GM23338 (cell line): ENCODE data around the gene LRIT1. TPM values are rescaled to one million over a fixed set of nuclear protein-coding genes. Genes with fewer than 3 reads are reported as not detected.

Experiments
- ATAC-seq: fragments of 200-7000 bp; cut with Tn5 transposase; 3 replicates; pipeline ENCODE4 v1.9.1; 2020
- DNase-seq: peaks from one replicate; pipeline ENCODE4 v3.0.0-alpha.2; 2015; ENCODE audit warnings: low spot score
- H2AFZ ChIP-seq: fragments of 200-600 bp; sonication (generic); 2 replicates; pipeline ENCODE4 v1.8.0; 2016; ENCODE audit warnings: antibody characterized with exemption, mild to moderate bottlenecking, moderate library complexity
- H3F3A ChIP-seq: fragments of 200-600 bp; sonication (generic); replicated peaks from 2 replicates; pipeline ENCODE4 v1.8.0; 2017; ENCODE audit warnings: antibody characterized with exemption, mixed run types, low read depth
- H3K27ac ChIP-seq: fragments of 200-600 bp; sonication (generic); 2 replicates; pipeline ENCODE4 v1.6.1; 2016; ENCODE audit warnings: low read depth
- H3K27me3 ChIP-seq: fragments of 200-600 bp; sonication (generic); 2 replicates; pipeline ENCODE4 v1.8.0; 2016; ENCODE audit warnings: mild to moderate bottlenecking, mixed run types, moderate library complexity; ENCODE audit not compliant: insufficient read depth
- H3K36me3 ChIP-seq: fragments of 200-600 bp; sonication (generic); 2 replicates; pipeline ENCODE4 v1.8.0; 2016; ENCODE audit warnings: mild to moderate bottlenecking; ENCODE audit not compliant: insufficient read depth
- H3K4me1 ChIP-seq: fragments of 200-600 bp; sonication (generic); 2 replicates; pipeline ENCODE4 v1.8.0; 2016; ENCODE audit warnings: mild to moderate bottlenecking, moderate library complexity; ENCODE audit not compliant: insufficient read depth
- H3K4me2 ChIP-seq: fragments of 200-600 bp; sonication (generic); 2 replicates; pipeline ENCODE4 v1.7.1; 2017; ENCODE audit warnings: mixed run types
- H3K4me3 ChIP-seq: fragments of 200-600 bp; sonication (generic); 2 replicates; pipeline ENCODE4 v1.6.1; 2016; ENCODE audit warnings: mixed run types
- H3K79me2 ChIP-seq: fragments of 200-600 bp; sonication (generic); replicated peaks from 2 replicates; pipeline ENCODE4 v1.8.0; 2017; ENCODE audit warnings: mild to moderate bottlenecking; ENCODE audit not compliant: insufficient read depth
- H3K9me2 ChIP-seq: fragments of 200-600 bp; sonication (generic); 2 replicates; pipeline ENCODE4 v1.8.0; 2017; ENCODE audit not compliant: insufficient read depth
- H4K20me1 ChIP-seq: fragments of 200-600 bp; sonication (generic); replicated peaks from 2 replicates; pipeline ENCODE4 v1.8.0; 2017; ENCODE audit warnings: mild to moderate bottlenecking; ENCODE audit not compliant: insufficient read depth
- H3K27ac Mint-ChIP-seq: 2 replicates; pipeline ENCODE4 v1.8.0; 2020; ENCODE audit warnings: inconsistent platforms, mild to moderate bottlenecking, moderate library complexity, mixed read lengths
- H3K27me3 Mint-ChIP-seq: 3 replicates; pipeline ENCODE4 v1.8.0; 2022; ENCODE audit warnings: low read depth, mild to moderate bottlenecking, moderate library complexity, mixed read lengths, inconsistent platforms; ENCODE audit not compliant: insufficient read depth, poor library complexity
- H3K36me3 Mint-ChIP-seq: 3 replicates; pipeline ENCODE4 v1.8.0; 2021; ENCODE audit warnings: low read depth, mild to moderate bottlenecking, inconsistent platforms, moderate library complexity, mixed read lengths
- H3K4me1 Mint-ChIP-seq: 3 replicates; pipeline ENCODE4 v1.8.0; 2020; ENCODE audit warnings: mild to moderate bottlenecking, inconsistent platforms, mixed read lengths
- H3K4me3 Mint-ChIP-seq: 3 replicates; pipeline ENCODE4 v1.8.0; 2021; ENCODE audit warnings: moderate library complexity, mild to moderate bottlenecking, inconsistent platforms, mixed read lengths
- H3K9me3 Mint-ChIP-seq: 3 replicates; pipeline ENCODE4 v1.8.0; 2020; ENCODE audit warnings: moderate library complexity, mild to moderate bottlenecking, inconsistent platforms, mixed read lengths
- CREB1 ChIP-seq: fragments of 250-450 bp; sonication (Bioruptor Pico); IDR thresholded peaks from 2 replicates; pipeline ENCODE4 v1.5.0; 2020; ENCODE audit warnings: low read depth, mild to moderate bottlenecking, moderate library complexity
- CTCF ChIP-seq, 2 experiments: fragments of 200-600 bp in 1 of 2; sonication (generic) in 1 of 2; conservative IDR thresholded peaks; 2 replicates each; pipeline versions ENCODE4 v1.5.1 to v1.6.1; 2016 to 2017; ENCODE audit warnings: antibody characterized with exemption in 2 of 2, low read depth in 2 of 2, mild to moderate bottlenecking in 2 of 2, moderate library complexity in 1 of 2
- EZH2 ChIP-seq: fragments of 200-600 bp; sonication (generic); IDR thresholded peaks from one replicate; pipeline ENCODE4 v1.8.0; 2017; ENCODE audit warnings: antibody characterized with exemption, mild to moderate bottlenecking, low read depth; ENCODE audit not compliant: unreplicated experiment
- EZH2phosphoT487 ChIP-seq: fragments of 200-600 bp; sonication (generic); IDR thresholded peaks from one replicate; pipeline ENCODE4 v1.8.1; 2018; ENCODE audit warnings: antibody characterized with exemption; ENCODE audit not compliant: unreplicated experiment
- JUNB ChIP-seq: IDR thresholded peaks from one replicate; pipeline ENCODE4 v1.6.1; 2016; ENCODE audit warnings: antibody characterized with exemption; ENCODE audit not compliant: unreplicated experiment
- NANOG ChIP-seq: IDR thresholded peaks from 2 replicates; pipeline ENCODE4 v1.6.1; 2016; ENCODE audit warnings: antibody characterized with exemption, borderline replicate concordance
- POLR2AphosphoS5 ChIP-seq: IDR thresholded peaks from 2 replicates; pipeline ENCODE4 v1.6.1; 2016; ENCODE audit warnings: antibody characterized with exemption, low read depth
- STAT1 ChIP-seq: IDR thresholded peaks from one replicate; pipeline ENCODE4 v1.6.1; 2016; ENCODE audit warnings: antibody characterized with exemption; ENCODE audit not compliant: unreplicated experiment
- ZNF114 ChIP-seq: fragments of 250-450 bp; sonication (Bioruptor Pico); IDR thresholded peaks from 2 replicates; pipeline ENCODE4 v1.5.0; 2020; ENCODE audit warnings: mild to moderate bottlenecking, moderate library complexity
- ZNF331 ChIP-seq: fragments of 250-450 bp; sonication (Bioruptor Pico); IDR thresholded peaks from 2 replicates; pipeline ENCODE4 v1.5.0; 2020; ENCODE audit warnings: low read depth, mild to moderate bottlenecking, moderate library complexity
- polyA plus RNA-seq: library from polyadenylated mRNA; unstranded; fragments of >200 nt; fragmentation: Nextera tagmentation; extraction: Ambion mirVana; gene quantifications from 2 replicates; pipeline ENCODE4 v1.2.1, GENCODE V29; 2016
- total RNA-seq: library from RNA; depleted of rRNA; stranded (reverse); fragments of >200 nt; shearing (Covaris generic); gene quantifications from 2 replicates; pipeline ENCODE4 v1.2.3, GENCODE V29; 2014
- TF ChIP-seq, protein P1 (sequence below): IDR thresholded peaks from one replicate; pipeline ENCODE4 v1.6.1; 2018; ENCODE audit warnings: antibody characterized with exemption; ENCODE audit not compliant: unreplicated experiment
- TF ChIP-seq, protein P2 (sequence below): IDR thresholded peaks from 2 replicates; pipeline ENCODE4 v1.6.1; 2016; ENCODE audit warnings: antibody characterized with exemption

Gene LRIT1
- total and polyA plus RNA-seq, 2 experiments from 2014 or later, result 0.07 TPM; not detected in 1

GRCh38 chr10:84244651-84245270 is 3.4 kb upstream of the LRIT1 start, which contains the start of gene RGR (continued):
- TF ChIP-seq, protein P1, sequence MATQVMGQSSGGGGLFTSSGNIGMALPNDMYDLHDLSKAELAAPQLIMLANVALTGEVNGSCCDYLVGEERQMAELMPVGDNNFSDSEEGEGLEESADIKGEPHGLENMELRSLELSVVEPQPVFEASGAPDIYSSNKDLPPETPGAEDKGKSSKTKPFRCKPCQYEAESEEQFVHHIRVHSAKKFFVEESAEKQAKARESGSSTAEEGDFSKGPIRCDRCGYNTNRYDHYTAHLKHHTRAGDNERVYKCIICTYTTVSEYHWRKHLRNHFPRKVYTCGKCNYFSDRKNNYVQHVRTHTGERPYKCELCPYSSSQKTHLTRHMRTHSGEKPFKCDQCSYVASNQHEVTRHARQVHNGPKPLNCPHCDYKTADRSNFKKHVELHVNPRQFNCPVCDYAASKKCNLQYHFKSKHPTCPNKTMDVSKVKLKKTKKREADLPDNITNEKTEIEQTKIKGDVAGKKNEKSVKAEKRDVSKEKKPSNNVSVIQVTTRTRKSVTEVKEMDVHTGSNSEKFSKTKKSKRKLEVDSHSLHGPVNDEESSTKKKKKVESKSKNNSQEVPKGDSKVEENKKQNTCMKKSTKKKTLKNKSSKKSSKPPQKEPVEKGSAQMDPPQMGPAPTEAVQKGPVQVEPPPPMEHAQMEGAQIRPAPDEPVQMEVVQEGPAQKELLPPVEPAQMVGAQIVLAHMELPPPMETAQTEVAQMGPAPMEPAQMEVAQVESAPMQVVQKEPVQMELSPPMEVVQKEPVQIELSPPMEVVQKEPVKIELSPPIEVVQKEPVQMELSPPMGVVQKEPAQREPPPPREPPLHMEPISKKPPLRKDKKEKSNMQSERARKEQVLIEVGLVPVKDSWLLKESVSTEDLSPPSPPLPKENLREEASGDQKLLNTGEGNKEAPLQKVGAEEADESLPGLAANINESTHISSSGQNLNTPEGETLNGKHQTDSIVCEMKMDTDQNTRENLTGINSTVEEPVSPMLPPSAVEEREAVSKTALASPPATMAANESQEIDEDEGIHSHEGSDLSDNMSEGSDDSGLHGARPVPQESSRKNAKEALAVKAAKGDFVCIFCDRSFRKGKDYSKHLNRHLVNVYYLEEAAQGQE, result no peak
- no peak for TF ChIP-seq EZH2
- no peak for TF ChIP-seq ZNF114 (CRISPR knock-in tag)
- TF ChIP-seq, protein P2, sequence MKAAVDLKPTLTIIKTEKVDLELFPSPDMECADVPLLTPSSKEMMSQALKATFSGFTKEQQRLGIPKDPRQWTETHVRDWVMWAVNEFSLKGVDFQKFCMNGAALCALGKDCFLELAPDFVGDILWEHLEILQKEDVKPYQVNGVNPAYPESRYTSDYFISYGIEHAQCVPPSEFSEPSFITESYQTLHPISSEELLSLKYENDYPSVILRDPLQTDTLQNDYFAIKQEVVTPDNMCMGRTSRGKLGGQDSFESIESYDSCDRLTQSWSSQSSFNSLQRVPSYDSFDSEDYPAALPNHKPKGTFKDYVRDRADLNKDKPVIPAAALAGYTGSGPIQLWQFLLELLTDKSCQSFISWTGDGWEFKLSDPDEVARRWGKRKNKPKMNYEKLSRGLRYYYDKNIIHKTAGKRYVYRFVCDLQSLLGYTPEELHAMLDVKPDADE, result no peak
- no peak for TF ChIP-seq POLR2AphosphoS5
- TF ChIP-seq ZNF331 (CRISPR knock-in tag), result no peak

DNA sequence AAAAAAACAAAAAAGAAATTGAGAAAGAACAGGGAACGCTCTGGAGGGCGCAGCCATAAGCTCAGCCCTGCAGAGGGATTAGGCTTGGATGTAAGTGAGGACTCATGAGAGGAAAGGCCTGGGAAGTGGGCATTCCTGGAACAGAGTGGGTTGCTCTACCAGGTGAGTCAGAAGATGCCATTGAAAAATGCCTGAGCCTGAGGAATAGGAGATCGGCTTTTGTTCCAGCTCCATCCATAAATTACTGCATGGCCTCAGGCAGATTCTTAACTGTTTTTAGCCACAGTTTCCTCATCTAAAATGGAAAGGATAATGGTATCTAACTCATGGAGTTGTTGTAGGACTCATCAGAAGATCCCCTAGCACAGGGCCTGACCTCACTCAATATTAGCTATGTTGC is 2.4 kb upstream of the LRIT1 start:
- no peaks in the 10 kb centered on the region for H3K4me1 Mint-ChIP-seq
- H3K27ac ChIP-seq, result no peak overlapping the region
- no peaks in the 10 kb centered on the region for H3K9me3 Mint-ChIP-seq
- no peak overlapping the region for H3K4me3 ChIP-seq
- no peak overlapping the region for H3K4me3 Mint-ChIP-seq
- no peaks in the 10 kb centered on the region for H3F3A ChIP-seq
- H3K27me3 ChIP-seq, result 0 out of 2 replicates have a peak, but pooled peaks cover 5% of the 10 kb centered on the region
- H3K4me2 ChIP-seq, result no peak overlapping the region
- H3K36me3 Mint-ChIP-seq, result no peaks in the 10 kb centered on the region
- H3K27ac Mint-ChIP-seq, result no peak overlapping the region
- ATAC-seq (no peak), DNase-seq (no peak)
- no peaks in the 10 kb centered on the region for H3K79me2 ChIP-seq
- peaks cover 4% of the 10 kb centered on the region for H3K27me3 Mint-ChIP-seq
- H3K9me2 ChIP-seq, result peaks cover 4% of the 10 kb centered on the region; the same call in 1 of the 2 replicates
- no peaks in the 10 kb centered on the region for H3K36me3 ChIP-seq
- no peak overlapping the region for H2AFZ ChIP-seq
- no peaks in the 10 kb centered on the region for H3K4me1 ChIP-seq
- H4K20me1 ChIP-seq, result no peaks in the 10 kb centered on the region
- TF ChIP-seq EZH2 (no peak), ZNF331 (CRISPR knock-in tag) (no peak), NANOG (no peak), STAT1 (no peak), CTCF (conservative IDR thresholded peaks at IDR 0.05; ENCODE audit: low read depth in 2 of 2) (no peak), ZNF114 (CRISPR knock-in tag) (no peak), EZH2phosphoT487 (no peak), POLR2AphosphoS5 (no peak), CREB1 (CRISPR knock-in tag) (no peak), JUNB (no peak)
- TF ChIP-seq, protein P2, result no peak
- TF ChIP-seq, protein P1, result no peak
